GM12872 (cell line): ENCODE results near the gene GOT2.

Experiments
- CTCF ChIP-seq: IDR thresholded peaks from 3 replicates; pipeline ENCODE4 v1.5.1; 2011; ENCODE audit warnings: low read depth, mild to moderate bottlenecking, low read length, moderate library complexity; ENCODE audit not compliant: insufficient read depth

The GOT2 gene

DNA sequence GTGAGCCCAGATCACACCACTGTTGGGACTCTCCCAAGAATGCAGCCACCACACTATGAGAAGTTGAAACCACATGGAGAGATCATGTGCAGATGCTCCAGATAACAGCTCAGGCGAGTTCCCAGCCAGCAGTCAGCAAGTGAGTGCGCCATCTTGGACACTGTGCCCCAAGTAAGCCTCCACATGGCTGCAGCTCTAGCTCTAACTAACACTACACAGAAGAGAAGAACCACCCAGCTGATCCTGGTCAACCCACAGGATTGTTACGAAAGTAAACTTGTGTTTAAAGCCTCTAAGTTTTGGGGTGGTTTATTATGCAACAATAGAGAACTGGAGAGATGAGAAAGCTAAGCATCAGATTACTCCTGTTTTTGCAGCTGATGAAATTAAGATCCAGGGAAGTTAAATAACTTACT, 75.3 kb downstream of the GOT2 start:
- TF ChIP-seq CTCF: no peak
